Left hindlimb (tissue), 1 donor: ENCODE data around the gene JAZF1.
A peak's percentile ranks its signal among the peaks of the same experiment; 100 is the strongest.

Source experiments
- DNase-seq: peaks from one replicate; pipeline ENCODE4 v3.0.0-alpha.2; 2018

Gene JAZF1

DNA sequence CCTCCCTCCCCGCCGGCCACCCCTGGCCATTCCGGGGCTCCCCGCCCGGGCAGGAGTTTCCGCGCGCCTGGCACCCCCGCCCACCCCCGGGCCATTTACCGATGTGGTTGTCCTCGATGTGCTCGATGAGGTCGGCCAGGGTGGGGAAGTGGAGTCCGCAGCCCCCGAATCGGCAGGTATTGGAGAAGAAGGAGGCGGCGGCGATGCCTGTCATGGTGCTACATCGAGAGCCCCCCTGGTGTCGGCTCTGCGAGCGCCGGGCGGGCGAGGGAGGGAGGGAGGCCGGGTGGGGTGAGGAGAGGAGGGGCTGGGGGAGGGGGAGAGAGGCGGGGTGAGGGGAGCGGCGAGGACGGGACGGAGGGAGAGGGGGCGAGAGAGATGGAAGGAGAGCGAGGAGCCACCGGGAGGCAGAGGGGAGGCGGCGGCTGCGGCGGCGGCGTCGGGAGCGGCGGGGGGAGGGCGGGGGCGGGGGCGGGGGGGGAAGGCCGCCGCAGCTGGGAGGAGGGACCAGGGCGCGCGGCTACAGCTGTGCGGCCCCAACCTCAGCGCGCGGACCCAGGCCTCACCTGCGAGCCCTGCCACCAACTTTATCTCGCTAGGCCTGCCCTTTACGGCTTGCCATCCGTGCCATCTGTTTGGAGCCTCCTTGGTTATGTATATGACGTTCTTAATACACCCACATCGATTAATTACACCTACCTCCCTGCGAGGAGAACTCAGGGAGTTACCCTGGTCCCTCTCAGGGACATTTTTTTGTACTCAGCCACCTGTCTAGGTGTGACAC lies at the start of gene JAZF1:
Gene JAZF1 (minus strand): TSS at position 432 of the 784 bp plus-strand sequence.
- DNase-seq: peak; percentile 91

DNA sequence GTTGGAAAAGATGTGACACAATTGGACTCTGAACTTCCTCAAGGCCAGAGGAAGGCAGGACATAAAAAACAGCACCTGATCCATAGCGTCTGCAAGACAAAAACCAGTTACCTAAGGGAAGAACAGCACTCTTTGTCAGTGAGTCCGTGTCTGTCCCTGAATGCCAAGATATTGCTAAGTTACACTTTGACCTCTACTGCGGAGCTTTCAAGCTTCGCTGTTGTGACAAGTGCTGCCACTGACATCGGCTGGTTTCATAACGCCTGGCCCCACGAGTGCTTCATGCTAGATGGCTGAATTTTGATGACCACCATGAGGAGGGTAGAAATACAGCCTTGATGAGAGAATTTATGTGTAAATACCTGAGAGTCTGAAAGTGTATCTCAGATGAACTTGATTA lies 49.7 kb upstream of the JAZF1 start:
- no peak for DNase-seq

- no peak for DNase-seq
These were observed 47.8 kb upstream of the JAZF1 start for GRCh38 chr7:28228396-28228795.

- DNase-seq: no peak
These were observed 45.4 kb upstream of the JAZF1 start for GRCh38 chr7:28226003-28226402.

DNA sequence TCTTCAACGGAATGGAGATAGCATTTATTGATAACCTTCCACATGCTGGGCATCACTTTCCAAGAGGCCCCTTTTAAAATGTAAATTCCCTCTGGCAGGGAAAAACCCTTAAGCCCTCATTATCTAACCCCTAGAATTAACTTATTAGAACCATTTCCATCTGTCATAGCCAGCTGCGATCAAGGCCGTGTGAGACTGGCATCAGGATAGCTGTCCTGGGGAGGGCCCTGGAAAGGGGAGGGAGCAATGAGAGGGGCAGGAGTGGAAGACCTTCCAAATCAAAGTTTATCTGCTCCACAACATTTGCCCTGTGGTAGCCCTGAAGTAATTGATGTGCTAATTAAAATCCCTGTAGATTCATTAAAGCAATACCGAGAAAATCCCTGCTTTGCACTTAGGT lies 45.0 kb upstream of the JAZF1 start:
- DNase-seq: no peak

GRCh38 chr7:28224675-28225074 lies 44.1 kb upstream of the JAZF1 start:
- no peak for DNase-seq

DNA sequence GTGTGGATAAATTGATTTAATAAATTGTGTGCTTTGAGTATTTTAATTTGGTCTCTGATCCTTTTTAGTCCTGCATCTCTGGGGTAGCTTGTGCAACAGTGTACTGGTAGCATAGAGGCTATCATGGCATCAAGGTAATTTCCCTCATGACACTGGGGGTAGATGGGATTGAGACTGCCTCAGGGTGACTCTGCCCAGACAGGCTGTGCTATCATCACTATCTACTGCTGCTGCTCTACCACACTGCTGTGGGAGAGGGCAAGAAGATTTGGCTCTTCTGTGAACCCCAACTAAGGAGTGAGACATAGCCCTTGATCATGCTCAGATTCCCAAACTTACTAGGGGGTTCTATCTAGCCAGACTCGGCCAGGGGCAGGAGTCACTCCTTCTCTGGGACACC lies 43.6 kb upstream of the JAZF1 start:
- no peak for DNase-seq

DNA sequence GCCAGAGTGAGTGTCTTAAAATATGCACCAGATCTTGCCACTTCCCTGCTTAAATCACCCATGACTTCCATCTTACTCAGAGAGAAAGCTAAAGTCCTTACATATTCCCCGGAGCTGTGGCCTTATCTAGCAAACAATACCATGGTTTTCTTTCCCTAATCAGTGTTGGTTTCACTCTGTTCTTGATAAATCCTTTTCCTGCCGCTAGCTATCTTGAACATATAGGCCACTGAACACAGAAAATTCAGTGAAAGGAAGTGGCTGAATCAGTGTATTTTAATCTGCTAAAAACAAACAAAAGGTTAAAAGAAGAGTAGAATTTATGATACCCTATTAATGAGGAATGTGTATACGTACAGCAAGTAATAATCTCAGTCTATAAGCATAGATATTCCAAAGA lies 42.0 kb upstream of the JAZF1 start:
- no peak for DNase-seq

DNA sequence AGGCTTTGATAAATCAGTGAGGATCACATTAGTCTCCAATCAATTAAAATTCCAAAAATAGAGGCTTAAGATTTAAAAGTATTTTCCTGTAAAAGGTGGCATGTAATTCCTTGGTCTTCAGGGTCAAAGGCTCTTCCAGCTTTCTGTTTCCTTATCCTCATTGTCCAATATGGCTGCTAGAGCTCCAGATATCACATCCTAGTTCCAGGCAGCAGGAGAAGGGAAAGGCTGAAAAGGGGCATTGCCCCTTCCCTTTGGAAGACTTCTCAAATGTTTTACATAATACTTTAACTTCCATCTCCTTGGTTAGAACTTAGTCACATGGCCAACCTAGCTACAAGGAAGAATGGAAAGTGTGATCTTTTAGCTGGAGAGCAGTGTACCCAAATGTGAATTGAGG lies 39.2 kb upstream of the JAZF1 start:
- DNase-seq: no peak

DNA sequence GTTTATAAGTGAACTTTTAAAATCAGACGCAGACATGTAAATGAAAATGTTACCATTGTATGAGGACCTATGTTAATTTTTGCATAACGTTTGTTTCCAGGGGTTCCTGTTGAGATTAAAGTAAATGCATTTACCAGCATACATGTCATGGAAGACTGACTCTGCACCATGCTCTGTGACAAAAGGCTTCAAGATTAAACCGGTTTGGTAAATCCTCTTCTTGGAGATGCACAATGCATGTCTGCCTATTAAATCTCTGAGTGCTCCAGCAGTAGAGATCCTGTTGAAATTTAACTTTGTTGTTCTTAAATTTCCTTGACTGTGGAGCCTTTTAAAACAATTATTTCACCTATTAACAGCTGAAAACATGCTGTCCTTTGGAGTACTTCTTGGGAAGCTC lies 36.5 kb upstream of the JAZF1 start:
- DNase-seq: no peak

- no peak for DNase-seq
These were observed 30.4 kb upstream of the JAZF1 start for GRCh38 chr7:28211006-28211405.

- no peak for DNase-seq
These were observed 27.9 kb upstream of the JAZF1 start for GRCh38 chr7:28208506-28208905.

GRCh38 chr7:28207486-28208158 lies 27.0 kb upstream of the JAZF1 start:
- DNase-seq: no peak

DNA sequence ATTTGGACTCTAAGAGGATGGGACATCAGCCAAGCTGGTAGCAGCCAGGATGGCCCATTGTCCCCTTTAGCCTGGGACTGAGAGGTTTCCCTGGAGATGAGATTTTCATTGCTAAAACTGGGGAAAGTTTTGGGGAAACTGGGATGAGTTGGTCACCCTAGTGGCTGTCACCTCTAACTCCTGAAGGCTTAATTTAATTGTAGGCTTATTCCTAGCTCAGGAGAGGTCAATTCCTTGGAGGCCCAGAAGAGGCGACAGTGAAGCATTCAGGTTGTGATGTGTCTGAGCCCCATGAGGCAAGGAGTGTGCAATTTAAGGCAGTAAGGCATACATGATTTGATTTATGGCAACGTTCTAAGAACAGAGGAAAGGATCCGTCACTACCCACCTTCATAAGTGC lies 24.9 kb upstream of the JAZF1 start:
- no peak for DNase-seq

- DNase-seq: no peak
These were observed 23.1 kb upstream of the JAZF1 start for GRCh38 chr7:28203508-28204240.

GRCh38 chr7:28202222-28202621 lies 21.6 kb upstream of the JAZF1 start:
- DNase-seq: no peak

GRCh38 chr7:28201131-28201530 lies 20.5 kb upstream of the JAZF1 start:
- no peak for DNase-seq

DNA sequence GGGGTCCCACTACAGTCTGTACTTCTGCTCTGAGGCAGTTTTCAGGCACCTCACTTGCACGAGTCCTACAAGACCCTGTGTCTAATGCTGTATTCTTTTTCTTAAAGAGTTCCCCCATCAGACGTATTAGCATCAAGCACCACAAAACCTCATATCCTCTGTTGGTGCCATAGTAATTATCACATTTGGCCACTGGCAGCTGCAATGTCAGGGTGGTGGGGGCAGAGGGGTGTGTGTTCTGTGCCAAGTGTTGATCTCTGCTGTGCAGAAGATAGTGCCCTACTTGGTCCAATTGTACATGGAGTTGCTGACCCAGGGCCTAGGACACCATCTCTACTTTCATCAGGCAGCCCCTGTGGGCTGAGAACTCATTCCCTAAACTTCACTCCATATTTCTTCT lies 20.0 kb upstream of the JAZF1 start:
- DNase-seq: peak; percentile 34

DNA sequence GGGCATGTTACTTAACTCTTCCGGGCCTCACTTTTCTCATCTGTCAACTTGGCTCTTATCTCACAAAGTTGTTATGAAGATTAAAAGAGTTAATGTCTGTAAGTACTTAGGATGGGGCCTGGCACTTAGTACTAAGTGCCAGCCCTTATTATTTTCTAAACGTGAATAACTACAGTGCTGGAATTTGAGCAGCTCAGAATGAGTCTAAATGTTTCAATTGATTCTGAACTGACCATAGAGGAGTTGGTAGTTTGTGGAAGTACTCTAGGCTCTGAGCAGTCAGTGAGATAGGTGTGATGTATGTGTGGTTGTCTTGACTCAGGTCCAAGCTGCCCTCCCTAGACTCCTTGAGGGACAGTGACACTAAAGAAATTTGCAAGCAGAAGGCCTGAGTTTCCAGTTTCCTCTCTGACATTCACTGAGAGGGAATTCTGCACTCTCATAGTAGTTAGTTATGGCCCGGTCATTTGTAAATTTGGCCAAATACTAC lies 18.5 kb upstream of the JAZF1 start:
- no peak for DNase-seq

GRCh38 chr7:28195910-28196620 lies 15.5 kb upstream of the JAZF1 start:
- no peak for DNase-seq

DNA sequence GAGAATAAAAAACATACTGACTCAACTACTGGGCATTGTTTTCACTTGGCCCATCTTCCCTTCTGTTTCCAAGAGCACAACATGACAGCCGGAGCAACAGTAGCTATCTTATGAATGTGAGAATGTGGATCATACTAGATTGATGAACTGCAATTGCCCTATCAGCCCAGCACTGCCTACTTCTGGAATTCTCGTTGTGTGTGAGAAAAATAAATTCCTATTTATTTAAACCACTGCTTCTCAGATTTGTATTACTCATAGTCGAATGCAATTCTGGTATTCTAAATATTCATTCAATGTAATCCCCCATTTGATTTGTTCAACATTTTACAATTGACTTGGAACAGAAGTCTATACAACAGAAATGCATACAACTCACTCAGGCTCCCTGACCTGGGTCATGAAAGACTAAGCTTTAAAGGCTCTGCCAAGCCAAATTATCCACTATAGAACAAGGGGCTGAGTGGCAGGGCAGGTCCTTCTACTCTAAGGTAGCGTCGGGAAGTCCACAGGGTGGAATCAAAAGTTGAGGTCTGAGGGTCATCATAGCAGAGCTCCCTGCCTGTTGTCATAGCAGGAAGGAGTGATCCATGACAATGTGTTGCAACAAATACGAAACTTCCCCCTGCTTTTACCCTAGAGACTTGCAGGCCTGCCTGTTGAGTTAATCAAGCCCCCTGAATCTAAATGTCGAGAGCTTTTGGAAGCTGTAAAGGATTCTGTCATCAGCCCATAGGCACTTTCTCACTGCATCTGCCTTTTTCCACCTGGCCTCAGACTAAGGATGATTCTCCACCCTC lies 12.4 kb upstream of the JAZF1 start:
- DNase-seq: peak; percentile 32

DNA sequence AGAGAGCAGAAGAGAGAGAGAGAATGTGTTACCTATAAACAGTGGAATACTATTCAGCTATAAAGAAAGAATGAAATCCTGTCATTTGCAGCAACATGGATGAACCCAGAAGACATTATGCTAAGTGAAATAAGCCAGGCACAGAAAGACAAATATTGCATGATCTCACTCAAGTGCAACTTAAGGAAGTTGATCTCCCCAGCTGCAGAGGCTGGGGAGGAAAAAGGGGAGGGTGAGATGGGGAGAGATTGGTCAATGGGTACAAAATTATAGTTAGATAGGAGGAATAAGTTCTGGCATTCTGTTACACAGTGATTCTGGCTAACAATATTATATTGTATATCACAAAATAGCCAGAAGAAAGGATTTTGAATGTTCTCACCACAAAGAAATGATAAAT lies 11.2 kb upstream of the JAZF1 start:
- no peak for DNase-seq
